ENCODE data around the gene BTBD17. TPM values are rescaled to one million over a fixed set of nuclear protein-coding genes. Genes with fewer than 3 reads are reported as not detected.

The BTBD17 gene
- total and polyA plus RNA-seq, 2 of the 8 experiments (the other 6 are each of a cell fraction or from before 2014, with no cell fraction given), result 7.0 to 14.8 TPM

GRCh38 chr17:74408815-74409214, 47.1 kb upstream of the BTBD17 start (continued):
- TF ChIP-seq USF2 (IDR thresholded peaks at IDR 0.05; ENCODE audit: low read length) (no peak), CBX5 (IDR thresholded peaks at IDR 0.05; ENCODE audit: low read depth, low read length) (no peak), EZH2 (IDR thresholded peaks at IDR 0.05; ENCODE audit: low read depth, low read length, severe bottlenecking) (no peak)
